Inflammatory macrophage treated with lipopolysaccharide for 4 hours (primary cell): Measurements from ENCODE around the gene AOC2.
"Not testable (repeated sequence)": the region's sequence is repeated elsewhere in the genome, so short reads cannot be mapped to it uniquely, and the experiment has no call there.

Source experiments
- DNase-seq: peaks from one replicate; pipeline ENCODE4 v3.0.0-alpha.2; 2020

AOC2 gene

DNA sequence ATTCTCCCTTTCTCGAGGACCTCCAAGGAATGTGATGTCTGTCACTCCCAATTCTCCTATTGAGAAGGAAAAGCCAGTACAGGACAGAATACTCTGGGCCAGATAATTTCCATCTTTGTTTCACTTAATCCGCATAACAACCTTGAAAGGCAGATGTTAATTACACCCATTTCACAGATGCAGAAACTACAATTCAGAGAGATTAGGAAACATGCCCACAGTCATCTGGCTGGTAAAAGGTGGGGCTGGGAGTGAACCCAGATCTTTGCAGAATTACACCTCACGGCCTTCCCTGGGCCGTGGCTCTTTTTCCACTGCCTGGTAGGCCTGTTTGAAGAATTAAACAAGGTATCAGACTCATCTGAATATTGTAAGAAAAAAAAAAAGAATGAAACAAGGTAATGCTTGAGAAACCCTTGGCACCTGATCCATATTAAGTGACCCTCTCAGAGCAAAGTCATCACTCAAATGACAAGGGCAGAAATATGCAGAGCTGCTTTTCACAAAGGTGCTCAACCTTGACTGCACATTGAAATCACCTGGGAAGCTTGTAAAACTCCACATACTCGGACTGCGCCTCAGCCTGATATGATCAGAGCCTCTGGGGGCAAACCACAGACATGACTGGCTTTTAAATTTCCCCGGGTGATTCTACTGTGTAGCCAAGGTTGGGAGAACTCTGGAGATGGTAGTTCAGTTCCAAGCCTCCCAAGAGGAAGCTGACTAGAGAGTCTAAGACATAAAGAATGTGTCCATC is 39.6 kb downstream of the AOC2 start:
- DNase-seq: no peak

DNA sequence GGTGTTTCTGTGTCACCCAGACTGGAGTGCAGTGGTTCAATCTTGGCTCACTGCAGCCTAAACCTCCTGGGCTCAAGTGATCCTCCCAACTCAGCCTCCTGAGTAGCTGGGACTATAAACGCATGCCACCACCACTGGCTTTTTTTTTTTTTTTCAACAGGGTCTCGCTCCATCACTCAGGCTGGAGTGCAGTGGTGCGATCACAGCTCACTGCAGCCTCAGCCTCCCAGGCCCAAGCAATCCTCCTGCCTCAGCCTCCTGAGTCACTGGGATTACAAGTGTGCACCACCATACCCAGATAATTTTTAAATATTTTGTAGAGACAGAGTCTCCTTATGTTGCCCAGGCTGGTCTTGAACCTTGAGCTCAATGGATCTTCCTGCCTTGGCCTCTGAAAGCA is 41.4 kb downstream of the AOC2 start:
- DNase-seq: not testable (repeated sequence)

DNA sequence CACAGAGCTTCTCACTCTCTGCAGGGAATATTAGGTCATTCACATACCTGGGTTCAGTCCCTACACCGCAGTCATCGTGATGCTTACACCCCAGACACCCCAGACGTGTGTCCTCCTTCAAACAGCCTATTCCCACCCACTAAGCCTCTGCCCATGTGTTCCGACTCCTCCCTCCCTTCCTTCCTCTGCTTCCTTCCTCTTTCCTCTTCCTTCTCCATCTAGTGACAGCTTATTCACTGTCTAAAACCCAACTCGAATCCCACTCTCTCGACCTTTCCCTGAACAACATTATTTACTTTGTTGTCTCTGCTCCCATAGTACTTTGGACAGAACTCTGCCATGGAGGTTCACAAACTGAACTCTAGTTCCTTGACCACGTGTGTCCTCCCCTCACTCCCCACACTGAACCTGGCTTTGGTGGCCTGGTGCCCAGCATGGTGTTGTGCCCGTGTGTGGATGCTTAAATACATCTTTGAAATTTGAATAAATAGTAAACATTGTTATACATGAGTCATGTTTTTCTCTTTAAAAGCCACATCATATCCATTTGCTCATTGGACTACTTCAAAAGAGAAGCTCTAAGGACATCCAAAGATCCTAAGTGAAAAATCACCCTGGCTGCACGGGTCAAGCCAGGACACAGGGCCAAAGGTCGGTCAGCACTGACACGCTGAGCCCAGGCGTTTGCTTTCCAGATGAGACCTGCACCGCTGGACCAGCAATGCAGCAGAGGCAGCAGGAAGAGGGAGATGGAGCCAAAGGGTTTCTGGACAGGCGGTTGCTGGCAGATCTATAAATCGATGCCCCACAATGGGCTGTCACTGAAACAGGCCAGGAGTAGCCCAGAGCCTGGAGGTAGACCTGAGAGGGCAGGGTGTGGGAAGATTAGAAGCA is 42.1 kb downstream of the AOC2 start:
- peak; percentile 50 for DNase-seq

DNA sequence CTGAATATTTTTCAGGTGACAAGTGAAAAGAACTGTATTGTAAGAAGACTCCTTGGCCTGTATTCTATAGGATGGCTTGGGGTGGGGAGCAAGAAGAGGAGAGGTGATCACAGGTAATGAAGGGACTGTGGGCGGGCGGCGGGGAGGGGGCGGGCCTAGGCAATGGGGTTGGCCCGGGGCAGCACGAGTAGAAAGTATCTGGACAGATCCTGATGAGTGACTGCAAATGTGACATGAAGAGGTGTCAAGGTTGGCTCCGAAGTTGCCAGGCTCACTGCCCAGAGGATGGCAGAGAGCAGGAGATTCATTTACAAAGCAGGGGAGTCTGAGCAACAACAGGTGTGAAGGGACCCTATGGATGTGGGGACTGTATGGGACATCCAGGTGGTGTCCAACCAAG is 45.4 kb downstream of the AOC2 start:
- no peak for DNase-seq

DNA sequence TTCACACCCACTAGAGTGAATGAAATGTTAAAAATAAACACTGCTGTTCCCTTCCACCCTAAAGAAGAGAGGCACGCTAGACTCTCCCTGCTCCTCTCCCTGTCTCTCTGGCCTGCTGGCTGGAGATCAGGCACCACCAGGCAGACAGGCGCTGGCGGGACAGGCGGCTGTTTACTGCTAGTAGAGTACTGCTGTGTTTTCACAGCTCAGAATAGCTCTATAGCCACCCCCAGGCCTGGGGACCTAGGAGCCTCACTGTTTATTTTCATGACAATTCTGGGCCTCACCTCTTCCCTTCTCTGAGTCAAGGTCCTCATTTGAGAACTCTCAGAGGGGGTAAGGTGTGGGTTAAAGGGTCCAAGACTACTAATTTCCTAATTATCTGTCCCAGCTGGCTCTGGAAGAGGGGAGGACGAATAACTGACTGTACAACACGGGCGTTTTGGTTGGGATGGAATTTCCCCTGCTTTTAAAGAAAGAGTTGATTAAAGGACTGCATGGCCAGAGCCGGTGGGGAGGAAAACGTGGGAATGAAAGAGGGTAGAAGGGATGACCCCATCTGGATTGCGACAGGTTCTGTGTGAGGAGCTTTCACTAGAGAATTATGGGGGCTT is 47.3 kb downstream of the AOC2 start:
- DNase-seq: no peak

GRCh38 chr17:42893359-42893758 is 49.0 kb downstream of the AOC2 start:
- no peak for DNase-seq

GRCh38 chr17:42894283-42895184 is 50.2 kb downstream of the AOC2 start:
- no peak for DNase-seq

- peak; percentile 32 for DNase-seq
These were observed 50.8 kb downstream of the AOC2 start for GRCh38 chr17:42895185-42895555.

DNA sequence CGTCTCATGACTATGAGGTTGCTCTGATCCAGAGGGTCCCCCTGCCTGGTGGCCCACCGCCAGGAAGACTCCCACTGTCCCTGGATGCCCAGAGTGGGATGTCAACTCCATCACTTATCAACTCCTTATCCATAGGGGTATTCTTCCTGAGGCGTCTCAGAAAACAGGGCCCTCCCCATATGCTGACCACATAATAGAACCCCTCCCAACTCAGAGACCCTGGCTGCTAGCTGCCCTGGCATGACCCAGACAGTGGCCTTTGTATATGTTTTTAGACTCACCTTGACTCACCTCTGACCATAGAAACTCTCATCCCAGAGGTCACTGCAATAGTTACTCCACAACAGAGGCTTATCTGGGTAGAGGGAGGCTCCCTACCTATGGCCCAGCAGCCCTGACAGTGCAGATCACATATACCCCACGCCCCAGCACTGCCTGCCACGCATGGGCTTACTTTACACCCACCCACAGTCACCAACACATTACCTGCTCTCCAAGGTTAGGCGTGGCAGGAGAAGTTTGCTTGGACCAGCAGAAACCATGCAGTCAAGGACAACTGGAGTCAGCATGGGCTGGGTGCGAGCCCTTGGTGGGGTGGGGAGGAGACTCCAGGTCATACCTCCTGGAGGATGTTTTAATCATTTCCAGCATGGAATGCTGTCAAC is 53.9 kb downstream of the AOC2 start:
- no peak for DNase-seq

DNA sequence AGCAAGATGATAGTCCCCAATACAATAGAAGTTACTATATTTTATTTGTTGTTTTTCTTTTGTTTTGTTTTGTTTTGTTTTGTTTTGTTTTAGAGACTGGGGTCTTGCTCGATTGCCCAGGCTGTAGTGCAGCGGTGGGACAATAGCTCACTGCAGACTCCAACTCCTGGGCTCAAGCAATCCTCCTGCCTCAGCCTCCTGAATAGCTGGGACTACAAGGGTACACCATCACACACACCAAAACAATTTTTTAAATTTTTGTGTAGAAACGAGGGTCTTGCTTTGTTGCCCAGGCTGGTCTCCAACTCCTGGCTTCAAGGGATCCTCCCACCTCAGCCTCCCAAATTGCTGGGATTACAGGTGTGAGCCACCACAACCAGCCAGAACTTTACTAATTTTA is 55.6 kb downstream of the AOC2 start:
- not testable (repeated sequence) for DNase-seq
